DND-41 (cell line): ENCODE data around the gene ARHGAP25.

Experiments used
- CTCF ChIP-seq: IDR thresholded peaks from 2 replicates; pipeline ENCODE4 v1.5.1; 2012; ENCODE audit warnings: borderline replicate concordance, low read length, moderate library complexity, mild to moderate bottlenecking; ENCODE audit not compliant: poor library complexity, severe bottlenecking; ENCODE audit errors: extremely low read depth
- EZH2 ChIP-seq: IDR thresholded peaks from 3 replicates; pipeline ENCODE4 v1.6.1; 2012; ENCODE audit warnings: borderline replicate concordance, low read depth, mild to moderate bottlenecking, moderate library complexity, low read length, inconsistent platforms; ENCODE audit not compliant: severe bottlenecking

GRCh38 chr2:68768461-68768860 is 33.9 kb downstream of the ARHGAP25 start:
- TF ChIP-seq CTCF (no peak), EZH2 (no peak)
